ENCODE measurements around the gene GPATCH2.

GRCh38 chr1:217630711-217631591 lies at the start of gene GPATCH2, which contains the start of gene SPATA17:
- TF ChIP-seq CTCF (IDR thresholded peaks at IDR 0.05) (peak in 9 of 12 donors; percentile 10 to 64 (median 38)), POLR2A (IDR thresholded peaks at IDR 0.05) (no peak)

Measured in heart left ventricle (tissue), 13 donors.